HG02571 (cell line): ENCODE results near the gene NSUN7.
A peak's percentile ranks its signal among the peaks of the same experiment; 100 is the strongest.
"Not testable (repeated sequence)": the region's sequence is repeated elsewhere in the genome, so short reads cannot be mapped to it uniquely, and the experiment has no call there.

ENCODE experiments used
- ATAC-seq: cut with Tn5 transposase; IDR thresholded peaks from one replicate; pipeline ENCODE4 v1.9.1; 2021; ENCODE audit warnings: mild to moderate bottlenecking, moderate library complexity; ENCODE audit not compliant: unreplicated experiment

Gene NSUN7

DNA sequence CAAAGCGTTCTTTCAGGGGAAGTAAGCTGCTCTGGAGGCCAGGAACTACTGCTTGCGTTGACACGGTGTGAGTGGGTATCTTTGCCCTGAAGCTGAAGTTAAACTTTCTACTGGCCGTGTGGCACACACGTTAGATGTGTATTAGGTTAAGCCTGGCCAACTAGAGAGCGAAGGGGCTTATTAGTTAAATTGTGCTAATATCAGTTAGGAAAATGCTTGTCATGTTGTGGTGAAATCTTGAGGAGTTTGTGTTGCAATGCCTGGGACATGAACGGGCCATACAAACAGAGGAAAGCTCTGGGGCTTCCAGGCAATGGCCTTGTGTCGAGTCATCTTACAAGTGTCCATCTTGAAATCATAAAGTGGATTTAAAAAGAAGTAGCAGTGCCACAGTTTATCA lies 62.6 kb downstream of the NSUN7 start:
- ATAC-seq = no peak

DNA sequence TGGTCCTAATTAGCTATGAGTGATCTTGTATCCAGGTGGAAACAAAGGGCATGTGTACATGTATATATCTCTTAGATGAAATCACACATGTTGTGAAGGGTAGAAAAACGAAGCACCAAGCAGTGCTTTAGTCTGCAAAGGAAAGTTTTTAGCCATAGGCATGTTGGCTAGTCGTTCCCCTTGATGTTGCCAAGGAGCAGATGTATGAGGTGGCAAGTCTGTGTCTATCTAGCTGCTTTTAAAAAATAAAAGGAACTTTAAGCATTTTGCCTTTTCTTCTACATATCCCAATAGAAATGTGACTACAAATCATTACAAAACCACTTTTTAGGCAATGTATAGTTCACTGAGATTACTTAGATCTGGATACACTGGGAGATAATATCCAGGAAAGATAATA lies 63.1 kb downstream of the NSUN7 start:
- ATAC-seq = no peak

DNA sequence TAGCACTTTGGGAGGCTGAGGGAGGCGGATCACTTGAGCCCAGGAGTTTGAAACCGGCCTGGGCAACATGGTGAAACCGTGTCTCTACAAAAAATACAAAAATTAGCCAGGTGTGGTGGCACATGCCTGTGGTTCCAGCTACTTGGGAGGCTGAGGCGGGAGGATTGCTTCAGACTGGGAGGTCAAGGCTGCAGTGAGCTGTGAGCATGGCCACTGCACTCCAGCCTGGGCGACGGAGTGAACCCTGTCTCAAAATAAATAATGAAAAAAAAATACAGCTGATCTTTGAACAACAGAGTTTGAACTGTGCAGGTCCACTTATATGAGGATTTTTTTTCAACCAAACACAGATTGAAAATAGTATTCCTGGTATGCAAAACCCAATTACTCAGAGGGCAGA lies 67.4 kb downstream of the NSUN7 start:
- not testable (repeated sequence) for ATAC-seq

DNA sequence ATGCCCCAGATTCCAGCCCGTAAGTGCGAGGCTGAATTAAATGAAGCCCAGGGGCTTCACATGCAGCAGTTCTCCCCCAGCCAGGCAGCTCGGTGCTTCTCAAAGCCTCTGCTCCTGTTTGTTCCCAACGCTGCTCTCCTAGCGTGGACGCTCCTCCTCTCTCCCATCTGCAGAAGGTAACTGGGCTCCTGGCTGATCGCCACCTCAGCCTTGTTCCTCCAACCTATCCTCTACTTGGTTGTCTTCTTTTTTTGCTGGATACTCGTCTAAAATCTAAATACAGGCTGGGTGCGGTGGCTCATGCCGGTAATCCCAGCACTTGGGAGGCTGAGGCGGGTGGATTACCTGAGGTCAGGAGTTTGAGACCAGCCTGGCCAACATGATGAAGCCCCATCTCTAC lies 70.3 kb downstream of the NSUN7 start:
- ATAC-seq = no peak

DNA sequence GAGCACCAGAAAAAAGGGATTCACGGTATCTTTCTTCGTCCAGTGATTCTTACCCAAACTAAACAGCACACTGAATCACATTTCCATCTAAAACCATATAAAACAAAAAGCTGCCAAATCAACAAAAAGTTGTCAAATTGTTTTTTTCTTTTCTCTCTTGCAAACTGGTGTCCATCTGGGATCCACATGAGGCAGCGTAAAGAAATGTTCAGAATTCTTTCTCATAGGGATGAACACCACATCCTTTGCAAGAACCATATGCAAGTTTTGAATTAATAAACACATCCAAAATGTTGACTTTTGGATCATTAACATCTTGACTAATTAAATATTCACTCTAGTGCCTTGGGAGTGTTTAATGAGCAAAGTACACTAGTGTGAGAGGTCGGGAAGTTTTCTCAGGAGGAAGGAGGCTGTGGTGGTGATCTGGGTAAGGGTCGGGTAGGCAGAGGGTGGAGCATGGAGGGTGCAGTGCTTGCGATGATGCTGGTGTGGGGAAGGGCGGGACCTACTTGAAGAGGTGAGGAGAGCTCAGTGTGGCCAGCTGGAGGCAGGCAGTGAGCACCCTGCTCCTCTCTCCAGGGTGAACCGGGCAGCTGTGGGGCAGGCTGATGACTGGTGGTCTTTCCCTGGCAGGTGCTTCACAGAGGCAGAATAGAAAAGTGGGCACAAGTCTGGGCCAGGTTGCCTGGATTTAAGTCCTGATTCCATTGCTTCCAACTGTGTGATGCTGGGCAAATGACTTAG lies 72.8 kb downstream of the NSUN7 start:
- no peak for ATAC-seq

DNA sequence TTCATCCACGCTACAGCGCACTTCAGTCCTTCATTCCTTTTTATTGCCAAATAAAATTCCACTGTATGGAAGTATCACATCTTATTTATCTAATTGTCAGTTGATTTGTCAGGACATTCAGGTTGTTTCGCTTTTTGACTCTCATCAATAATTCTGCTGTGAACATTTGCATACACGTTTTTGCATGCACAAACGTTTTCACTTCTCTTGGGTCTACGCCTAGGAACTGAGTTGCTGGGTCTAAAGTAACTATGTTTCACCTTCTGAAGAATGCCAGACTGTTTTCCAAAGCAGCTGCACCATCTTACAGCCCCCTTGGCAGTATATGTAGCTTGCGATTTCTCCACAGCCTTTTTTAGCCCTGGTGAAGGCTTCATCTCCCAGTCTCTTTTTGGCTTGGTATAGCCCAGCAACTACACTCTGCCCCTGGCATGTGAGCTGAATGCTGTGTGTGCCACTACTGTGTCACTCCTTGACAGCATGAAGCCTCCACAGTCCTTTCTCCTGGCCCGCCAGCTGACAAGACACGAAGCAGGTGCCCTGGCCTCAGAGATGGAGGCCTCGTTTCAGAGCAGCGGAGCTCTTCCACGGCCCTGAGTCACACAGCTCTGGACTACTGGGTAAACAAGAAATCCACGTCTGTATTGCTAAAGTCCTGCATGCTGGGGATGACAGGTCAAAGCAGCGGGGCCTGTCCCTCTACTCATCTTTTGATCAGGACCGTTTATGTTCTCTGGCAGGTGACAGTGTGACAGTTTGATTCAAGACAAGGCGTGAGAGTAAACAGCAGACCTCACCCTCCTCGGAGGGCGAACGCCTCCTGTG lies 75.5 kb downstream of the NSUN7 start:
- no peak for ATAC-seq

DNA sequence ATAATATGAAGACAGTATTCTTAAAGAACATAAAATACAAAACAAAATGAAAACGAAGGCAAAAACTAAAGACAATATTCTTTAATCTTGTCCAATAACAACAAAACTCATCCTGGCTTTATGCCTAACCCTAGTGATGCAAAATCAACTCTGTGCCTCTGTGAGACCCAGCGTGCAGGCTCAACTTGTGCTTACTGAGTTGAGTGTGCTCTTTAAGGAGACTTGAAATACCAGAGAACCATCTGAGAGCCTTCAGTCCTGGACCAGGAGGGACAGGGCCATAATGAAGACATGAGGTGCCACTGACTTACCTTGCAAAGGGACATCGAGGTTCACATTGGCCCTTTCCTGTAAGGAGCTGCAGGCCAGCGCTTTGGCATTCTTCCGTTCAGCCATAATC lies 77.1 kb downstream of the NSUN7 start:
- ATAC-seq = no peak

DNA sequence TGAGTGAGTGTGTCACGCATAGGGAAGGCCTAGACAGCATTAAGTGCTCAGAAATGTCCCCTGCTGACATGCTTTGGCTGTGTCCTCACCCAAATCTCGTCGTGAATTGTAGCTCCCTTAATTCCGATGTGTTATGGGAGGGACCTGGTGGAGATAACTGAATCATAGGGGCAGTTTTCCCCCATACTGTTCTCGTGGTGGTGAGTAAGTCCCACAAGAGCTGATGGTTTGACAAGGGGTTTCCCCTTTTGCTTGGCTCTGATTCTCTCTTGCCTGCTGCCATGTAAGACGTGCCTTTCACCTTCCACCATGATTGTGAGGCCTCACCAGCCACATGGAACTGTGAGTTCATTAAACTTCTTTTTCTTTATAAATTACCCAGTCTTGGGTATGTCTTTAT lies 78.0 kb downstream of the NSUN7 start:
- ATAC-seq = no peak

DNA sequence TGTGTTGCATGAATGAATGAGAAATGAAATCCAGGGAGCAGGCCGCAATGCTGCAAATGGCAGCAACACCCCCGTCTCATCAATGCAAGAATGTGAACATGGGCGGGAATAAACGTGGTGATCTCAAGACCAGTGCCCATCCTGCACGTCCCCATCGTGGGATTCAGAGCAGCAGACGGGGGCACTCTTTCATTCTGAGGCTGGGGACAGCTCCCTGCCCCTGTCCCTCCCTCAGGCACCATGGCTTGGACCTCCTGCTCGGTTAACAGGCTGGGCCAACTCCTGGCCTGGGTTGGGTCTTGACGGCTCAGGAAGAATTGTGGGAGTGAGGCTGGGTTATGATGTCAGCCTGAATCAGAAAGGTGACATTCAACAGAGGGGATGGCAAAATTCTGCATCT lies 78.9 kb downstream of the NSUN7 start:
- ATAC-seq = no peak

DNA sequence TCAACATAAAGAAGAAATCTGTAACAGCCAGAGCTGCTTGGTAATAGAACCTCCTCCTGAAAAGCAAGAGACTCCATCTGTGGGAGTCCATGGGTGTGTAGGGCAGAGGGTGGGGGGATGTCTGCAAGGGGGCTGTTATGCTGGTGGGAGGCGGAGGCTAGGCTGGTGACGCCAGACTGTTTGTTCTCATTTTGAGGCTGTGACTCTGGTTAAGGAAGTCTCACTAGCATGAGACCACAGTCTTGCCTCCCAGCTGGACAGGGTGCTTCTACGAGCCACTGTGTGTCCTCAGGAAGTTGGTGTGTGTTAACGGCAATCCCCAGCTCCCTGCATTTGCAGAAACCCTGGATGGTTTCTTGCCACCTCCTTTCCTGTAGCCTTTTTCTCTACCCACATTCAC lies 79.8 kb downstream of the NSUN7 start:
- no peak for ATAC-seq

DNA sequence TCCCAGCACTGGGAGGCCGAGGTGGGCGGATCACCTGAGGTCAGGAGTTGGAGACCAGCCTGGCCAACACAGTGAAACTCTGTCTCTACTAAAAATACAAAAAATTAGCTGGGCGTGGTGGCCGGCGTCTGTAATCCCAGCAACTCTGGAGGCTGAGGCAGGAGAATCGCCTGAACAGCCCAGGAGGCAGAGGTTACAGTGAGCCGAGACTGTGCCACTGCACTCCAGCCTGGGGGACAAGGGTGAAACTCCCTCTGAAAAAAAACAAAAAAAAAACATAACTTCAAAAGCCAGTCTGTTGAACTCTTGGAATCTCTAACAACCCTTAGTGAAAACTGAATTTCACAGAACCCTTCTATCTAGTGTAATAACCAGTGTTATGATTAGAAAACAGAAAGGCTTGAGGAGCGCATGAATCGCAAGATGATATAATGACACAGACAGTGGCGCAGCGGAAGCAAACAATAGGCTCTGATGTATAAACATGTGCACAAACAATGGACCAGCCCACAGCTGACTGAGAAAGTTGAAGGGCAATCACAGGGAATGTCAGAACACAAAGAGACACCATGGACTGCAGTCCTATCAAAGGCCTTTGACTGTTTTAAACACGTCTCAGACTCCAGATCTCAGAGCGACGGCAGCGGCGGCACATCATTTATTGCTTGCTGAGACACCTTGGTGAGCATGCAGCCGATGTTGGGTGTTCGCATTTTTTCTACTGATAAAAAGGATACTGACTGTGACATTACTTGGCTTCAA lies 81.6 kb downstream of the NSUN7 start:
- ATAC-seq = no peak

DNA sequence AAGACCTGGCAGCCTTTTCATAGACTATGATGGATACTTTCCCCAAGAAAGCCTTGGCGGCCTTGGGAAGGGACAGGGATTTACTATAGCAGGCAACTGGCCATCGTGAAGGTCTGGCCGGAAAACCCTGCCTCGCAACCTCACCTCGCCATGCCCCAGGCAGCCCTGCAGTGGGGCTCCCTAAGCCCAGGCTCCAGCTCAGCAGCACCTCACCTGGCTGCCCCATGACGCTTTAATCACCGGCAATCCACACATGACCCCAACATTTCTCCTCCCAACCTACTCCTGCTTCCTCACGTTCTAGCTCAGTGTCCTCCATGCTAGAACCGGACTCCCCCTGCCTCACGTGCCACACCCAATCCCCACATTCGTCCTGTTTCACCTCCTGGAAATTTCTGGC lies 82.4 kb downstream of the NSUN7 start:
- no peak for ATAC-seq

DNA sequence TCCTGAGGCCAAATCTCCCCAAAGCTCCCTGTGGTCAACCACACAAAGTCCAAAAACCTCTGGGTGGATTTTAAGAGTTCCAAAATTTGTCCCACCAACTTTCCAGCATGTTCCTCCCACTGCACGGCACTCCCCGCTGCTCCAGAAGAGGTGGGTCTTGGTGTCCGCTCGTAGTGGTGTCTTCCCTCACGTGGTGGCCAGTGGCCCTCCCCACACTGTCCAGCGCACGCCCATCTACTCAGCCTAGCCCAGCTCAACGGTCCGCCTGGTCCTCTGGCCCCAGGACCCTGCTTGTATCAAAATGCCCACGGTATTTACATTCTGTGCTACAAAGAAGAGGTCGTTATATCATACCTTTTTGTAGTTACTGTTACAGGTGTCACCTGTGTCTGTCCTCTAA lies 83.5 kb downstream of the NSUN7 start:
- no peak for ATAC-seq

DNA sequence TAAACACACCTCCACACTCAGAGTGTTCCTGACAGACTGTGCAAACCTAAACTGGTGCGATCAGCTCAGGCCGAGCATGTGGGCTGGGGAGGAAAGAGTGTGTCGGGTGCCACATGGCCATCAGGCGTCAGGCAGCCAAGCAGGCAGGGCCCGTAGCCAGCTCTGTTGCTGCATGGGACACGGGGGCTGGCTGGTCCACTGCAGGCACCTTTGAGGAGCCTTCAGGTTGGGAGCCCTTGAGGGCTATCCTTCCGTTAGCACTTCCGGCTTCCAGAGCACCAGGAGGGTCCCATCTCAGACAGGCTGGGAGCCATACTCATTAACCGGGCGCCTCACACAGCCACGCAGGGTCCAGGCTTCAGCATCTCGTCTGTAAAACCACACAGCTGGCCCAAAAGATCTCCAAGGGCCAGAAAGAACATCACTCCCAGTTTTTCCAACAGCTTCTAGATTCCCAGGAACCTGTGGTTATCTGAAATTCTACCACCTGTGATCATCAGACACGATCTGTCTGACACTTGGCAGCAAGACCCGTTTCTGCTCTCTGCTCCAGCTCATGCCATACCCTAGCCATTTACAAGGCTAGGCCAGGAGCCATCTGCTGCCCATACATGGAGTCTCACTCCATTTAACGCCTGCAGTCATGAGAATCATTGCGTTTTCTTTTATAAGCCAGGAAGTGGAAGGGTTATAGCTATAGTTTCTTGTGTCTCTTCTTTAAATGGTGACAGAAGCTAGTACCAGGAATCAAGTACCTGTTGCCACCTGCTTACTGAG lies 87.5 kb downstream of the NSUN7 start:
- no peak for ATAC-seq

DNA sequence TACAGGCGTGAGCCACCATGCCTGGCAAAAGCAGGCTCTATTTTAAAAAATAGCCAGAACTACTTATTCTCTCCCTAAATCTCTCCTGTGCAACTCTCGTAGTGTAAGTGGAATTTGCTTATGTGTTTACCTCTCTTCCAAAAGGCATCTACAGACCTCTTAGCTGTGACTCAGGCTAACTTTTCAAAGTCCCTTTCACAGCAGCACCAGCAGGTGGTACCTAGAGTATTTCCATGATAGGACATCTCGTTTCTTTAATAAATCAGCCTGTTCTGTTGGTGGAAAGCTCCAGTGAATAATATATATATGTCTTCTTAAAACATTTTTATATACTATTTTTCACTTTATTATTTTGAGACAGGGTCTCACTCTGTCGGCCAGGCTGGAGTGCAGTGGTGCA lies 89.0 kb downstream of the NSUN7 start:
- ATAC-seq = no peak

DNA sequence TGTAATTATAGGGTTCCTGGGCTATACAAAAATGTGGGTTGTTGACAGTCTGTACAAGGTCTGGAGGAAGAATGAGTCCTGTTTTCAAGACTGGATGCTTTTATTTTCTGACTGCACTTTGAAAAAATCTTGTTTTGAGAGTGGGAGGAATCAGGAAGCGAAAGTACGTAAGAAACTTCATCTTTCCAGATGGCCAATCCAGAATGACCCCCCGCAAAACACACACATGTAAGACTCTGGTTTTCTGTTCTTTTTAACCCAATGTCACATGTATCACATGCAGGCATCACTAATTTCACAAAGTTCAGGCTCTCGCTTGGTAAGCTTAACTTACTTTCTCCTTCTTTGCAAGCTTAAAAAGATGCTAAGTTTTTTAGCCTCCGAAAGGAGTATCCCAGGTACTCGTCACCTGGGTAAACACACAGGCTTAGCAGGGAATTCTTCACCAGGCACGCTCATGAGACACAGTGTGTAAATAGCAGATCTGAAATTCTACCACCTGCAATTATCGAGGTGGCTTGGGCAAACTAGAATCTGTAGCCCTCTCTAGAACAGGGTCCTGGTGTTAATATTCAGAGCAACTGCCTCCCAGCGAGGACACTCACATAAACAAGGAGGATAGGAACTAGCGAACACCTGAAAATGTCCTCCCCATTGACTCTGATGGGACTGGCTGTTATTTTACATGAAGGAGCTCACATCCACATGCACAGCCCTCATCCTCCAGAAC lies 90.7 kb downstream of the NSUN7 start:
- peak; percentile 27 for ATAC-seq

DNA sequence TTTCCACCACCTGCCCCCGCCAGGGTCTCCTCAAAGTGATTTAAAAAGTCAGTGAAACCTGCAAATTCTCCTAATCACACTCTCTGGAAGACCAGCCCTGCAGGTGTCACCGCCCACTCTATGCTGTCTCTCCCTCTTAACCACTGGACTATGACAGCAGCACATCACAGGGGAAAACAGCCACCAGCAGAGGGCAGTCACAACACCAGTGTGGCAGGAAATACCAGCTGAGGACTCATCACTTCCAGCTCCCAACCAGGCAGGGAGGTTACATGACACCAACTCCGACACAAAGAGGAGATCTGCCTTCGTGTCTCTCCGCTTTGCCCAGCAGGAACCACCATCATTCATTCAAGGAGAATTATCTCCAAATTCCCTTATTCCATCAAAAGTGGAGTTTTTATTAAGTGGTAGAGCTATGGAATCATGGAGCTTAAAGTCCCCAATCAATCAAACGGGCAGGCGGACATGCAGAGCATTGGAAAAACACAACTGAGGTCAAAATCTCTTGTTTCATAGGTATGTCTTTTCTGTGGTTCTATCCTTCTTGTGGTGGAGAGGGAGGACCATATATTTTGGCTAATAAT lies 91.3 kb downstream of the NSUN7 start:
- ATAC-seq = peak; percentile 77

DNA sequence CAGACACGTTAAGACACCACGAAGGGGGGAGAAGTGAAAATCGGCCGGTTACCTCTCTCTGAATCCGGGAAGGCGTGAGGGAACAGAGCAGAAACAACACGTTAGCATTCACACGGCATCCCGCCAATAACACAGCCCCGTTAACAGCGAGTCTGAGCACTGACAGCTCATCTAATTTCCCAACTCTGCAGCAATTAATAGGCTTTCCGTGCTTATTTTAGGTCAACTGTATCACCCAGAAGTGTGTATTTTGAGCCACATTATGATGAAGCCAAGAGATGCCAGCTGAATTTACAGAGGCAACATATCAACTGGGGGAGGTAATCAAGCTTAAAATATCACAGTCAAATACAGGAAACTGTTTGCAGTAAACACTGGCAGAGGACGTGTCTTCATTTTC lies 92.6 kb downstream of the NSUN7 start:
- no peak for ATAC-seq

DNA sequence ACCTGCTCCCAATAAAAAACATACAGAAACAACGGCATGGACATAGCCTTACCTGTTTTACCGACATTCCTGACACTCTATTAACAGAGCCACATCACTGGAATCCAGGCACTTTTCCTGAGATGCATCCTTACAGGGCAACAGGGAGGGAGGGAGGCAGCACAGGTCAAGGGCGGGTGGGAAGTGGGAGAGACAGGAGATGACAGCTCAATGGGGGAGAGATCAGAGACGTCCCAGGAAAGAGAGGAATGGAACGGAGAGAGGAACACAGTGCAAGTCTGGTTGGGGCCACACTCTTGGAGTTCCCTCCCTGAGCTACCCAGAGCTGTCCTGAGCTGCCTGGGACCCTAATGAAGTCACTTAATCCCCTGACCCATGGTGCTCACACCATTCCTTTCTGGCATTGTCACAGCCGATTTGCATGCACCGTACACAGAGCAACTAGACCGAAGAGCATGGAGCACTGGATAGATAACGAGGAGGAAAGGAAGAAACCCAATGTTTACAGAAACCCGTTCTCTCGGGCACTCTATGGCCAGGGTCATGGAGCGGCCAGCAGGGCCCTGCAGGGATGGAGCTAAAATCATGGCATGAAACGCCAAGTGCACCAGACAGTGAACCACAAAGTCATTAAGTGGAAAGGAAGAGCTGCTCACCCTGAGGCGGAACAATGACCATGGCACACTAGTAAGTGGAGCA lies 93.1 kb downstream of the NSUN7 start:
- ATAC-seq = no peak
